GM18868 (cell line): Measurements from ENCODE around the gene WDR83.
"Not testable (repeated sequence)": the region's sequence is repeated elsewhere in the genome, so short reads cannot be mapped to it uniquely, and the experiment has no call there.

Experiments
- ATAC-seq: cut with Tn5 transposase; IDR thresholded peaks from one replicate; pipeline ENCODE4 v1.9.1; 2021; ENCODE audit warnings: mild to moderate bottlenecking, moderate library complexity; ENCODE audit not compliant: unreplicated experiment

The WDR83 gene

DNA sequence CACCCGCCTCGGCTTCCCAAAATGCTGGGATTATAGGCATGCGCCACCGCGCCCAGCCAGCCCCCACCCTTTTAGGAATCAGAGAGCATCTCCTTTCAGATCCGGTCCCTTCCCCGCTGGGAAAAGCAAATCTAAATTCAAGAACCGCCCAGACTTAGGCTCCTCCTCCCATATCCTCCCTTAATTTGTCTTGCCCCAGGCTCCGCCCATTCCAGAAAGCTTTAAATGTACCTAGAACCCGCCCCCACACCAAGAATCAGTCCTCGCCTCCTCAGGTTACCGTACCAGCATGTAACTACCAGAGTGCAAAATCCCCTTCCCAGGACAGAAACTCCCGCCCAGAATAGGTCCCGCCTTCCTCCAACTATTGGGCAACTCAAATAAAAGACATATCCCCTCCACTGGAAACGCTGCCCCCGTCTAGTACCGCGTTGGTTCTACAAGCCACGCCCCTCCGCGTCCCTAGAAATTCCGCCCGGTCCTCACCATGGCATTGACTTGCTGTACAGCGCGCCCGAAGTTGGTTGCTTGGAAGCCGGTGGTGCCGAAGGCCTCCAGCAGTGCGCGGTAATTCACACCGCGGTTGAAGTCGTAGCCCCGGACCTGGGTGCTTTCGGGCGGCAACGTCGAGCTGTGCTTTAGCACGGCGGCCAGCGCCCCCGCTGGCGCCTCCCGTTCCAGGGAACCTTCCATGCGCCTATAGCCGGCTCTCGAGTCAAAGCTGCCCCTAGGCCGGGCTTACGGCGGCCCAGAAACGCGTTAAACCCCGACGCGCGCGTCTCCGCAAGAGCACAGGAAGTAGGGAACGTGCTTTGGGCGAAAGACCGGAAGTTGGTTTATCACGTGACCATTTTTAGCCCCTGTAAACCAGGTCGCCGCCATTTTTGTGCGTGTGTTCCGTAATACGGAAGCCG is 14.7 kb downstream of the WDR83 start, which contains the start of gene DHPS:
TSS of gene DHPS (minus strand) at position 807 of the 914 bp plus-strand sequence. CDS start at position 693, 114 bp downstream.
- peak; percentile 77 for ATAC-seq

DNA sequence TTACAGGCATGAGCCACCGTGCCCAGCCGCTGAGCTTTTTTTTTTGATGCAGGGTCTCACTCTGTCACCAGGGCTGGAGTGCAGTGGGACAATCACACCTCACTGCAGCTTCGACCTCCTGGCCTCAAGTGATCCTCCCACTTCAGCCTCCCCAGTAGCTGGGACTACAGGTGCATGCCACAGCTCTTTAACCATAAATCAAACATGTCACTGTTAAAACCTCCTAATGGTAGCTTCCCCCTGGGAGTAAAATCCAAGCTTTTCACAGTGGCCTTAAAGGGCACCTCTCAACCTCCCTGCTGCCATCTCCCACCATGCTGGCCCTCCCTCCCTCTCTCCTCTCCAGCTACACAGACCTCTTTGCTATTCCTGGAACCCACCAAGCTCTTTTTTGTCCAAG is 19.2 kb downstream of the WDR83 start:
- ATAC-seq, result no peak

DNA sequence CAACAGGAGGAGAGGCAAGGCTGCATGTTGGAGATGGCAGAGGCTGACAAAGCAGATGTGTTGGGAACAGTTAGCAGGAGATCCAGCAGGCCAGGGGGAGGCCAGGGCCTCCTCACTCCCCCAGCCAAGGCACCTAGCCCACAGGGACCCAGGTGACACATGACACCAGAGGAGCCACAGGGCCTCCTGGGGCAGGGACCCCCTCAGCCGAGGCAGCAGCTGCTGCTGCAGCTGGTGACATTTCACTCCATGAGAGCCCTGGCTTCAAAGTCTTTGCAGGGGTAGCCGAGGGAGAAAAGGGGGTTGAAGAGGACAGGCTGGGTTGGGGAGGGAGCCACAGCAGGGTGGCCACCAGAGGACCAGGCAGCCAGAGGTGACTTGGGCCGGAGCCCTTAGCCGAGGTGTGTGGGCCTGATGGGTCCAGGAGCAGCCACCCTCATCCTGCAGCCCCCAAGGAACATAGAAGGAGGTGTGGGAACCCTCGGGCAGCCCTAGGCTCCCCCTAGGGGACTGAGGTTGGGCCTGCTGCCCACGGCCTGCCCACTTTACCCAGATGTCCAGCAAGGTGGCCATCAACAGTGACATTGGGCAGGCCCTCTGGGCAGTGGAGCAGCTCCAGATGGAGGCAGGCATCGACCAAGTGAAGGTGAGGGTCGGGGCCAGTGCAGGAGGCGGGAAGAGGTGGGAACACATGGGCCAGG is 21.0 kb downstream of the WDR83 start, which contains the start of gene GNG14:
TSS of gene GNG14 (plus strand) at position 503 of the 701 bp plus-strand sequence. CDS start at position 554, 51 bp downstream.
- ATAC-seq, result no peak

DNA sequence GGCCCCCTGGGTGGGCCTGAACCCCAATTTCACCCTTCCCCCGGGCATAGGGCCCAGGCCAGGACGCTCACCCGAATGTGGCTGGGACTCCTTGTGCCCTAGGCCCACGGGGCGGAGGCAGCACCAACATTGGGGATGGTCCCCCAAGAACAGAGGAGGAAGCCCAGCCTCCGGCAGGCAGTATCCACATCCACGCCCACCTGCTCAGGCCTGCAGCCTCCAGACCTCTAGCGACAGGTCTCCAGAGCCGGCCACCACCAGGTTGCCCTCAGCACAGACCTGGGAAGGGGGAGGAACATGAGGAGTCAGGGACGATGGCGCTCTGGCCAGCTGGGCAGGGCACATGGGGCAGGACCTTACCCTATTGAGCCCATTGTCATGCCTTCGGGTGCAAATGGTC is 22.4 kb downstream of the WDR83 start:
- no peak for ATAC-seq

DNA sequence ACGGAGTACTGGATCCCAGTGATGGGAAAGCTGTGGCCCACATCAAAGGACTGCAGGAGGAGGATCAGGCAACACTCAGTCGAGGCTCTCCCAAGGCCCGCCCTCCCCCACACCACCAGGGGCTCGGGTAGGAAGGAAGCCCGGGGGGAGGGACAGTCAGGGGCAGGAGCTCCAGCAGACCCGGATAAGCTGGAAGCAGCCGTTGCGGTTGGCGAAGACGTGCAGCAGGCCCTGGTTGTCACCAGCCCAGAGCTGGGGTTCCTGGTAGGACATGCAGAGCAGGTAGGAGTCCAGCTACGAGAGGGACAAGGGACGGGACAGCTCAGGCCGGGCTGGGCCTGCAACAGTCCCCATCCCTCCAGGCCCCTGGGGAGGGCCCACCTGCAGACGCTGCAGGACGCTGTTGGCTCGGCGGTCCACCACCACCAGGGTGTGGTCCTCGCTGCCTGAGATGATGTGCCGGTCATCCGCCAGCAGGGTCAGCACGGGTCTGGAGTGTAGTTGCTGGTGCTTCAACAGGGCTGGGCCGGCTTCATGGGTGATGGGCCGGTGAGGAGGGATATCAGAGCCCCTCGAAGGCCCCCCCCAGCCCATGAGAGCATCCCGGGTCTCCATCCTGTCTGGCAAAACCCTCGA is 23.1 kb downstream of the WDR83 start:
- ATAC-seq, result no peak

DNA sequence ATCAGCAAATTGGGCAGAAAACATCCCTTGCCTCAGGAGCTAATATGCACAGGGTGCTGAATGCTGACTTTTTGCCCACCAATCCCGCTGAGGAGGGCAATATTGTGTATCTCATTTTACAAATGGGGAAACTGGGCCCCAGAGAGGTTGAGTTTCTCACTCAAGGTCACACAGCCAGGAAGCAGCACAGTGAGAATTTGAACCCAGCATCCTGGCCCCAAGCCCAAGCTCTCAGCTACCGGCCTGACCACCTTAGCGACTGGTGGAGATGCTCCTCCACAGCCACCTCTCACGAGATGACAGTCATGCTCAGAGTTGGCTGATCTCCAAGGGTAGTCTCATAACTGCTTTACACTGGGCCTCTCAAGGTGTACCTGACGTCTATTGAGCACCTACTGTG is 26.4 kb downstream of the WDR83 start:
- no peak for ATAC-seq

DNA sequence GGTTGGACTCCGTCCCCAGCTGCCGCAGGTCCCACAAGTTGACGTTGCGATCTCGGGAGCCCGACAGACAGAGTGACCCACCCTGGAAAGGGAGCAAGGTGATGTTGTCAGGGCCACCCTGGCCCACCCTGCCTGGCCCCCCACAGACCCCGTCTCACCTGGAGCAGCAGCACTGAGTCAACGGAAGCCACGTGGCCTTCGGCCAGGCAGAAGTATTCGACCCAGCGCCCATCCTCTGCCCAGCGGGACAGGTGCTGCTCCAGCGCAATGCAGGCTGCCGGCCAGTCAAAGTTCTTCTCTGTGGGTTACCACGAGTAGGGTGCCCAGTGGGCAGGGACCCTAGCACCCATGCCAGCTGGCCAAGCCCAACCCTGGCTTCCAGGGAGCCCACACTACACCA is 28.0 kb downstream of the WDR83 start:
- no peak for ATAC-seq

DNA sequence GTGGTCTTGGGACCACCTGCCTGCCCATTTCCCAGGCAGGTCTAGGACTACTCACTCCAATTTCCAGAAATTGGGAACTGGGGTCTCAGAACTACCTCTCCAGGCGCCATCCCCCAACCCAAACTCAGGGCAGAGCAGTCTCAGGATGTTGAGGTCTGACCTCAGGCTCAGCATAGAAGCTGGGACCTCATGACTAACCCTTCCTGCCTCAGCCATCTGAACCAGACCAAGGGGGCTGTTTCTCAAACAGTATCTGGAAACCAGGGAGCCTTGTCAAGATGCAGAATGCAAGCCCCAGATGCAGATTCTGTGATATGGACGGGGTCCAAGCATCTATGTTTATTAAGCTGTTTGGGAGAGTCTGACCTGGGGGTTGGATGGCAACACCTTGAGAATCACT is 28.5 kb downstream of the WDR83 start:
- no peak for ATAC-seq

DNA sequence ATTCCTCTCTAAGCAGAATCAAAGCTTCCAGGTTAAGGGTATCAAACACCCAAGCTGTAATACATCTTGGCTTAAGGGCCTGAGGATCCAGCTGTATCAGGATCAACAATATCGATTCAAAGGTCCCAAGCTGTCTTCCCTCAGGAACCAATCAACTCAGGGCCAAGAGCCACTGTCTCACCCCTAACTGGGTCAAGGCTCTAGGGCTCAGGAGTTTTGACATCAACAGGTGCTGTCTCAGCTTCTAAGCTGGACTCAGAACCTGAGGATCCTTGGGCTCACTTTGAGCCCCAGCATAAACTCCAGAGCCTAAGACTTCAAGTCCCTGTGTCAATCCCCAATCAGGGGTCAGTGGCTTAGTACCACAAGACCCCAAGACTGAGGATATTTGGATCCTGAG is 28.9 kb downstream of the WDR83 start:
- ATAC-seq, result no peak

DNA sequence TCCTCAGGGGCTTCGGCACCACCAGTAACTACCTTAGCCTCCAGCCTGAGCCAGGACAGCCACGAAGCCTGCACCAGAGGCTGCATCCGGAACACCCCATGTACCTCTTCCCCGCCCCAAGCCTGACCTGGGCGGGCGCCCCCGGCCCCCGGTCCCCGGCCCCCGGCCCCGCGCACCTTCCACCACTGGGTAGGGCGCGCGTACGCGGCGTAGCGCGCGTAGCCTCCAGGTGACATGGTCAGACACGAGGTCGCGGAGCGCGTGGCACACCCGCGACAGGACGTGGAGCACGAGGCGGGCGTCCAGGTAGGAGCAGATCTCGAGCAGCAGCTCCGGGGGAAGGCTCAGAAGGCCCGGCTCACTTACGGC is 29.4 kb downstream of the WDR83 start:
- peak; percentile 17 for ATAC-seq

DNA sequence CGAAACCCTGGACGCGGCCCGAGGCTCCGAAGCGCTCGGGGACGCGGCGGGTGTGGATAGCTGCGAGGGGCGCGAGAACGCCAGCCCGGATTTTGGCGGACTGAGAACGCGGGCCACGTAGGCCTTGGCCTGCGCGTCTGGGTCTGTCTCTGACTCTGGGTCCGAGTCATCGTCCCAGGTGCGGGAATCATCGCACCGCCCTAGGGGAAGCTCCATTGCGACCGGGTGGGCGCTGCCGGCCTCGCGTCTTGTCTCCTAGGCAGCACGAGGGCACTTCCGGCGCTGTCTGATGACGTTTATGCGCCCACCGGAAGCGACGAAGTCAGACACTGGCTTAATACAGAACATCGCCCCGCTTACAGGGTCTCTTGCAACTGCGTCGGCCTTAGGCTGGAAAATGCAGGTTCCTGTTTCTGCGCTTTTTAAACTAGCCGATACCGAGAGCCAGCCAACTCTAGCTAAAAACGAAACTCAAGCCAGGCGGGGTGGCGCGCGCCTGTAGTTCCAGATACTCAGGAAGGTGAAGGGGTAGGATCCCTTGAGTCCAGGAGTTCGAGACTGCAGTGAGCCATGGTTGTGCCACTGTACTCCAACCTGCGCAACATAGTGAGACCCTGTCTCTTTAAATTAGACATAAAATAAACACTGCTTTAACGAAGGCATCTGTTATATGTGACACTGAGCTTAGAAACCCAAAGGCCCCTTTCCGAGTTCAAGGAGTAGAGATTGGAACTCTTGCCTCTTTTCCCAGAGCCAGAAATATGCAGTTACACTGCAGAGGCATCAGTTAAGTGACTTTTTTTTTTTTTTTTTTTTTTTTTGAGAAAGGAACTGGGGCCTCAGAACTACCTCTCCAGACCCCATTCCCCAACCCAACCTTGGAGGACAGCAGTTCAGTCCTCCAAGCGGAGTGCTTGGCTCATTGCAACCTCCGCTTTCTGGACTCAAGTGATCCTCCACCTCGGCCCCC is 30.0 kb downstream of the WDR83 start, which contains the start of gene FBXW9:
TSS of gene FBXW9 (minus strand) at position 266 of the 970 bp plus-strand sequence. CDS start at position 216, 50 bp downstream.
- ATAC-seq, result peak; percentile 82

DNA sequence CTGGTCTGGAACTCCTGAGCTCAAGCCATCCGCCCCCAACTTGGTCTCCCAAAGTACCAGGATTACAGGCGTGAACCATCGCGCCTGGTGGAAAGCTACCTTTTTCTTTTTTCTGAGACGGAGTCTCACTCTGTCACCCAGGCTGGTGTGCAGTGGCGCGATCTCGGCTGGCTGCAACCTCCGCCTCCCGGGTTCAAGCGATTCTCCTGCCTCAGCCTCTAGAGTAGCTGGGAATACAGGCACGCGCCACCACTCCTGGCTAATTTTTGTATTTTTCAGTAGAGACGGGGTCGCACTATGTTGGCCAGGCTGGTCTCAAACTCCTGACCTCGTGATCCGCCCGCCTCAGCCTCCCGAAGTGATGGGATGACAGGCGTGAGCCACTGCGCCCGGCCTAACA is 30.8 kb downstream of the WDR83 start:
- not testable (repeated sequence) for ATAC-seq

DNA sequence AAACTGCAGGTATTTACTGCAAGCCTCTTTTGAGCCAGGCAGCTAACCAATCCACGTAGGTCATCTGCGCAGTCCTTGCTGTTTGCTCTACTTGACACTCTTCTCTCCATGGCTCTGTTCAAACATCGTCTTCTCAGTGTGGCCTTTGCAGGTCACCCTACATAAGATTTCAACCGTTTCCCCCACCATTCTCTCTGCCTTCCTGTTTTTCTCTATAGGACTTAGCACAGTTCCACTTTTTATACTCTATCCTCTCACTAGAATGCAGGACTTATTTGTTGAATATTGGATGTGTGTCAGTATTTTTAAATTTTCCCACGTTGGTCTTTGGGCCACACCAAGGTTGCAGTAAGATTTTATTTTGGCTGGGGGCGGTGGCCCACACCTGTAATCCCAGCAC is 31.5 kb downstream of the WDR83 start:
- no peak for ATAC-seq

DNA sequence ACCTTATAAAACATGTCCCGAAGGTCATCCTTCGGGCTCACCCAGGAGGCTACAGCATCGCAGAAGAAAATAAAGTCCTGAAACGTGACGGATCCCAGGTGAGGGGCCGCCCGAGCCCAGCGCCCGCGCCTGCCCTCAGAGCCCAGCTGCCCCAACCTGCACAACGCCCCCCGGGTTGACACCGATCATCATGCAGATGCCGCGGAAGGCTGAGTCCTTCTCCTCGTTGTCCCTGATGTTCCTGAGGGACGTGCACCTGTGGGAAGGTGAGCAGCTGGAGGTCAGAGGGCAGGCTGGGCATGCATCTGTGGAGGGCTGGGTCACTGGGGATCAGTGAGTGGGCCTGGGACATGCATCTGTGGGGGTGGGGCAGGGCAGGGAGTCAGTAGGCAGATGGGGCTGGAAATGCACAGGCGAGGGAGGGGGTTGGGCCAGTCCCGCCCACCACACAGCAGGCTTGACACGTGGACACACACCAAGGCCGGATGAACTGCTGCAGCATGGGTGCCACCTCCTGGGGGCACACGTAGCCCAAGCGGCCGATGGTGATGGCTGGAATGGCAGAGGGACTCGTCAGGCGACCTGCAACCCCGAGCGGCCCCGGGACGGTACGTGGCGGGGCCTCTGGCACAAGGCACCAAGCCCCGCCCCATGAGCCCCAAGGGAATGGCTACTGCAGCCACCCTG is 35.1 kb downstream of the WDR83 start:
- ATAC-seq, result no peak

DNA sequence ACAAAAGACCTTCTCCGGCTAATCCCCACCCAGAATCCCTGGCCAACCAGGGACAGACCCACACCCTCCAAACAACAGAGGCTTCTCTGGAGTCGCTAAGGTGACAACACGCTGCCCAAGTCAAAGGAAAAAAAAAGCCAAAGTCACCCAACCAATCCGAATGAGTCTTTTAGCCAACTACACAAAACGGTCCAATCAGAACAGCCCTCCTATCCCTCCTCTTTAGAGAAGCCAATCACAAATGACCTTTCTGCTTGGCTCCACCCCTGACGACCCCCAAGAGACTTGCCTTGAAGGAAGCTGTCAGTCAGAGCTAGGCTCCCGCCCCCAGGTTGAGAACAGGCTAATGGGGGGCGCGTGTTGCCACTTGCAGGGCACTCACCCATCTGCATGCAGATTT is 36.4 kb downstream of the WDR83 start:
- no peak for ATAC-seq

DNA sequence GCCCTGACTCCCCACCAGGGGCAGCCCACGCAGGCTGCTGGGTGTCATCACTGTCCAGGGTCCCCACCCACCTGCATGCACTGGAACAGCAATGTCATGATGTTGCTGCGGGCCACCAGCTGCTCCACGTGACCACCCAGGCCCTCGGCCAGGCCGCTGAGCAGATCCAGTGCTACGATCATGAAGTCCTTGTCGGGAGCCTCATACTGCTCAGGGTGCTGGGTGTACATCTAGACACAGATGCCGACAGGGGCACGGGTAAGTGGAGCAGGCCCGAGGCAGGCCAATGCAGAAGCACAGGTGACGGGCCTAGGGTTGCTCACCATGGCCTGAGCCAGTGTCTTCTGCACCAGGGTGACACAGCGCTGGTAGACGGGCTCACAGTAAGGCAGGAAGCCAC is 38.6 kb downstream of the WDR83 start:
- no peak for ATAC-seq

DNA sequence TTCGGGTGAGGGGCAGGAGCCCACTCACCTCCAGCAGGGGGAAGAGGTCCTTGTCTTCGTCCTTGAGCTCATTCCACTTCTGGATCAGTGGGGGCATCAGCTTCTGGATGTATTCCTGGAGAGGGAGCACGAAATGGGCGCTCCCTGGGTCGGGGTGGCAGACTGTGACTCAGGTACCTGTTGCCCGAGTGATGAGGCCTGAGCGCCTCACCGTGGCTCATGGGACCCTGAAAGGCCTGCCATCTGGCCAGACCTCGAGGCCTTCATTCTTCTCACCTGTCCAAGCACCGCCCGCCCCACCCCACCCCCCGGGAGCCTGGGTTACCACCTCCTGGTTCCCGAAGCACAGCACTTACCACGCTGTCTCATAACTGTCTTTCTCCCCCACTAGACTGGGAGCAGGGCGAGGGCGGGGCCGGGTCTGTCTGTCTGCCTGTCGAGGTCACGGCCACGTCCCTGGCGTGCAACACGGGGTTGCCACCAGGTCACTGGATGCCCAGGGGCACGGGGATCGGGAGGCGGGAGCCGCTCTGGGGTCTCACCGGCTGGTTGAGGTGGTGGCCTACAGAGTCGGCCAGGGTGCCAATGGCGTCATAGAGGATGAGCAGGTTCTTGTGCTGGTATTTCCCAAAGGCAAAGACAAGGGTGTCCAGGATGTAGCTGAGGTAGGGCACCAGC is 39.2 kb downstream of the WDR83 start:
- no peak for ATAC-seq

DNA sequence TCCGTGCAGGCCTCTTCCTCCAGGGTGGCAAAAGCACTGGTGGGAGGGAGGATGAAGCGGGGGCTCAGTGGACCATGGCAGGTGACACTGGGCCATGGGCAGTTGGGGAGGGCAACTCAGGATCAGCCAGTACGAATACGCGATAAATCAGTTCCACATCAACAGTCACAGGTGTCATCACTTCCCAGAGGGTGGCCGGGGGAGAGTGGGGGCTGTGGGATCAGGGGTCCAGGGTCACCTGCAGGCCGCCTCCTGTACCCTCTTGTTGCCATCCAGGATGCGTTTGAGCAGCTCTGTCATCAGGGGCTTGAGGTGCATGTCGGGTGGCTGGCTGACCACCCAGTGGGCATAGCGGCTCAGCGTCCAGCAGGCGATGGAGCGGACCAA is 39.7 kb downstream of the WDR83 start:
- ATAC-seq, result no peak

DNA sequence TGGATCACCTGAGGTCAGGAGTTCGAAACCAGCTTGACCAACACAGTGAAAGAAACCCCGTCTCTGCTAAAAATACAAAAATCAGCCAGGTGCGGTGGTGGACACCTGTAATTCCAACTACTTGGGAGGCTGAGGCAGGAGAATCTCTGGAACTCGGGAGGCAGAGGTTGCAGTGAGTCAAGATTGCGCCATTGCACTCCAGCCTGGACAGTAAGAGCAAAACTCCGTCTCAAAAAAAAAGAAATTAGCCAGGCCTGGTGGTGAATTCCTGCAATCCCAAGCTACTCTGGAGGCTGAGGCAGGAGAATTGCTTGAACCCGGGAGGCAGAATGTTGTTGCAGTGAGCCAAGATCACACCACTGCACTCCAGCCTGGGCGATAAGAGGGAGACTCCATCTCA is 42.0 kb downstream of the WDR83 start:
- ATAC-seq, result no peak
